ACC112 (cell line): ENCODE data around the gene CLIC3.
A peak's percentile ranks its signal among the peaks of the same experiment; 100 is the strongest.

Experiments used
- H2AFZ ChIP-seq: fragments of 200-600 bp; sonication (generic); one replicate; pipeline ENCODE4 v1.6.0; 2017; ENCODE audit warnings: antibody characterized with exemption, low read length; ENCODE audit not compliant: unreplicated experiment
- H3K27ac ChIP-seq: fragments of 200-600 bp; sonication (generic); 2 replicates; pipeline ENCODE4 v1.5.1; 2014; ENCODE audit warnings: low read depth, mild to moderate bottlenecking, antibody characterized with exemption, low read length, moderate library complexity
- H3K27me3 ChIP-seq: fragments of 200-600 bp; sonication (generic); 2 replicates; pipeline ENCODE4 v1.6.1; 2014; ENCODE audit warnings: mild to moderate bottlenecking, antibody characterized with exemption, low read length, moderate library complexity, mixed read lengths; ENCODE audit not compliant: insufficient read depth
- H3K36me3 ChIP-seq: fragments of 200-600 bp; sonication (generic); 2 replicates; pipeline ENCODE4 v1.6.1; 2016; ENCODE audit warnings: mild to moderate bottlenecking, antibody characterized with exemption, low read length, moderate library complexity, mixed read lengths; ENCODE audit not compliant: insufficient read depth
- H3K4me1 ChIP-seq: fragments of 200-600 bp; sonication (generic); one replicate; pipeline ENCODE4 v1.6.1; 2016; ENCODE audit warnings: low read length, mixed read lengths; ENCODE audit not compliant: insufficient read depth, unreplicated experiment, control insufficient read depth
- H3K4me3 ChIP-seq: fragments of 200-600 bp; sonication (generic); 2 replicates; pipeline ENCODE4 v1.5.1; 2014; ENCODE audit warnings: mild to moderate bottlenecking, low read depth, low read length
- H3K79me2 ChIP-seq: fragments of 200-600 bp; sonication (generic); one replicate; pipeline ENCODE4 v1.6.0; 2016; ENCODE audit warnings: low read length; ENCODE audit not compliant: control insufficient read depth, unreplicated experiment, insufficient read depth

Gene CLIC3

DNA sequence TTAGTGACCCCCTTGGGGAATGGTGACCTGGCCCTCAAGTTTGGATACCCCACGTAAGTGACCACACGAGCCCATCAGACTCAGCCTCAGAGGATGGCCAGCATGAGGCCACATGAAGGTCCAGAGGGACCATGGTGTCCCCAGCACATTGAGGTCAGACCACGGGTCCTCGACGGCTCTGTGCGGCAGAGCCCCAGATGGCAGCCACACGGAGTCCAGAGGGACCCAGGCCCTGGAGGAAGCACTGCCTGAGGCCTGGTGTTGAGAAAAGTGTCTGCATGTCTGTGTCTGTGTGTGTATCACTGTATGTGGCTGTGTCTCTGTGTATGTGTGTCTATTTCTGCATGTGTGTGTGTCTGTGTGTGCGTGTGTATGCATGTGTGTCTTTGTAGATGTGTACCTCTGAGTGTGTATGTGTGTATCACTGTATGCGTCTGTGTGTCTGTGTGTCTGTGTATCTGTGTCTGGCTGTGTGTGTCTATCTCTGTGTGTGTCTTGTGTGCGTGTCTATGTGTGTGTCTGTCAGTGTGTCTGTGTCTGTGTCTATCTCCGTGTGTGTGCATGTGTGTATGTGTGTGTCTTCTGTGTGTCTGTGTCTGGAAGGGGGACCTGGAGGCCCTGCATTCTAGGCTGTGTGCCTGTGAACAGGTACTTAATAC, 12.6 kb downstream of the CLIC3 start:
- Histone ChIP-seq H3K36me3 (no peaks in the 10 kb centered on the region), H2AFZ (no peak overlapping the region), H3K79me2 (no peaks in the 10 kb centered on the region), H3K4me1 (no peaks in the 10 kb centered on the region), H3K27me3 (peaks cover 27% of the 10 kb centered on the region), H3K27ac (no peak overlapping the region), H3K4me3 (no peak overlapping the region)

DNA sequence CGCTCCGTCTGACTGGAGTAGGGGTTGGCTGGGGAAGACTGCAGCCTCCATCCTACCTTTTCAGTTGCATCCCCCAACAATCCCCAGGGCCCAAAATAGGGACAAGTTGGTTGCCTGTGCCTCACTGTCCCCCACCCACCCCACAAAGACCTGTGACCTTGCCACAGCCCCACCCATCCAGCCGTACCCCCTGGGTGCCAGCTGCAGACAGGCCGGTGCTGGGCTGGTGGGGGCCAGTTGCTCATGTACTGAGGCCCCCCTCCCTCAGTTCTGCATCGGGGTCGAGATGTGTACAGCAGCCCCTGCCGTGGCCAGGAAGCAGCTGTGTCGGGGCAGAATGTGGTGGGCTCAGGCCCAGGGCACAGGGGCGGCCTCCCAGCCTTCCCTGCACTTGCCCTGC, 13.2 kb downstream of the CLIC3 start:
- no peaks in the 10 kb centered on the region for H3K36me3 ChIP-seq
- H3K79me2 ChIP-seq = no peaks in the 10 kb centered on the region
- peaks cover 27% of the 10 kb centered on the region for H3K27me3 ChIP-seq
- H3K27ac ChIP-seq = no peak overlapping the region
- no peak overlapping the region for H3K4me3 ChIP-seq
- no peaks in the 10 kb centered on the region for H3K4me1 ChIP-seq
- no peak overlapping the region for H2AFZ ChIP-seq

DNA sequence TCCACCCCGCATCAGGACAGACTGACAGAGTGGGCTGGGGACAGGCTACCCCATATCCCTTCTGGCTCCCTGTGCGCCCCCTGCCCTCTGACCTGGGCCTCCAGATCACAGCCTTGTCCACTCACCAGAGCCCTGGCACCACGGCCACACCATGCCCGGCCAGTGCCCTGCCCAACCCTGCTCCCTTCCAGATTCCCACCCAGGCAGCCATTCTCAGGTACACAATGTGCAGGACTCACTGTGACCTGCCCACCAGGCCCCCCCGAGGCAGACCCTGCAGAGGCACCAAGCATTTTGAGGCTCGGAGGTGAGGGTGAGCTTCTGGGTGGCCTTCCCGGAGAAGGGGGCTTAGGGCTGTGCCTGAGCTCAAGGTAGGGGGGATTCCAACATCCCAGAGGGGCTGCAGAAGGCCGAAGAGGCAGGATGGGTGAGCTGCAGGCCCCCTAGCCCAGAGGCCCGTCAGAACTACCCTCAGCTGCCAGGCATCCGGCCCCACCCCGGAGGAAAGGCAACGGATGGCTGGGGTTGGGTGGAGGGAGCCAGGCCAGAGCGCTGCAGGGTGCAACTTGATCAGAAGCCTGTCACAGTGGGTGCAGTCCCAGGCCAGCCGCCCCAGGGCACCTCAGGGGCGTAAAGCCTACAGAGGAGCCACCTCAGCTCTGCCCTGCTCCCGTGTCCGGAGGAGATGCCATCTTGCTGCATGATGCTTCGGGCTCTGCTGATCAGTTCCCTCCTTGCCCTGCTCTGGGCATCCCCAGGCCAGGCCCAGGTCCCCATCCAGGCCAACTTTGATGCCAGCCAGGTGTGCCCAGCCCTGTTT, 13.9 kb downstream of the CLIC3 start, which contains the start of gene LCNL1:
Gene LCNL1, plus strand, starts transcription at position 762 of the 820 bp plus-strand sequence. CDS start 594 bp downstream, outside the sequence.
- Histone ChIP-seq H3K36me3 (no peaks in the 10 kb centered on the region), H3K4me3 (no peak within 1 kb of the TSS), H3K27me3 (peaks cover 27% of the 10 kb centered on the region), H3K4me1 (no peaks in the 10 kb centered on the region), H2AFZ (no peak within 1 kb of the TSS), H3K79me2 (no peaks in the 10 kb centered on the region), H3K27ac (no peak within 1 kb of the TSS)

DNA sequence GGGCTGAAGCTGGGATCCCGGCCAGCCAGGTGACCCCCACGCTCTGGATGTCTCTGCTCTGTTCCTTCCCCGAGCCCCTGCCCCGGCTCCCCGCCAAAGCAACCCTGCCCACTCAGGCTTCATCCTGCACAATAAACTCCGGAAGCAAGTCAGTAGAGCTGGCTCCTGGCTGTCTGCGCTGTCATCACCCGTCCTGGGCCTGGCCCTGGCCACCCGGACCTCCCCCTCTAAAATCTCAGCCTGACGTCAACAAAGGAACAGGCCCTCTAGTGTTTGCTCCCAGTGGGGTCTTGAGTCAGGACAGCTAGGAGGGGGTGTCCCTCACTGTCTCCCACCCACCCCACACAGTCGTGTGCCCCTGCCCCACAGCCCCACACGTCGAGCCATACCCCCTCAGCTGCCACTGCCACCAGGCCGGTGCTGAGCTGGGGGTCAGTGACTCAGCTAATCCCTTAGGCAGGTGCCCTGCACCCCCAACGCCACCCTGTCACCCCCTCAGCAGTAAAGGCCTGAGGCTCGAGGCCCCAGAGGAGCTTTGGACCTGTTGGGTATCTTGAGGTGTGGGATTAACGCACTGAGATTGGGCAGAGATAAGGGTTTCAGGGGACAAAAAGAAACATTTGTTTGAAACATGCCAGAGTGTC, 14.7 kb downstream of the CLIC3 start:
- H3K4me3 ChIP-seq = no peak overlapping the region
- H3K4me1 ChIP-seq = no peaks in the 10 kb centered on the region
- H3K27ac ChIP-seq = no peak overlapping the region

DNA sequence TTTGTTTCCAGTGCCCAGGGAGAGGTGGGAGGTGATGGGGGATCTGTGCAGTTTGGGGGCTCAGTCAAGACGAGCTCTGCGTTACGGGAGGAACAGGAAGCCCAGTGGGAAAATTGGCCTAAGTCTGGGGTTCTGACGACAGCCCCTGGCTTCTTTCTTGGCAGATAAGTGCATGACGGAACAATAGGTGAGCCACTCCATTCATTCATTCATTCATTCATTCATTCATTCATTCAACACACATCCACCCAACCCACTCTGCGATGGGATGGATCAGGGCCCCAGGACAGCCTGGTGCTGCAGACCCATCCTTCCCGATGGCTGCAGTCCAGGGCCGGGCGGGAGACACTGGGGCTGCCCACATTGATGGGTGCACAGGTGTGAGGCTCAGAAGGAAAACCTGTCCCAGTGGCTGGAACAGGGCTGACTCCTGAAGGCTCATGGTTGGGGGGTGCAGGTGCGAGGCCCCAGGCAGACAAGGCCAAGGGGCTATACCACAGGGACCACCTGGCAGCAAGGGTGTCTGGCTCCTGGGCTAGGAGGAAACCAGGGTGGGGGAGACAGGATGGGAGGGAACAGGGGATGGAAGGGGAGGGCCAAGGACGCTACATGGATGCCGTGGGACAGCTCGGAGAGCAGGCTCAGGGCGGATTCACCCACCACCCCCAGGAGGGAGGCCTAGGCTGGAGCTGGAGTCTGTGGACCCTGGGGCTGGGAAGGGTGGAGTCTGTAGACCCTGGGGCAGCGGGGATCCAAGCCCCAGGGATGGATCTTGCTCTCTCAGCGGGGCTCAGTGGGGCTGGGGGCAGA, 15.5 kb downstream of the CLIC3 start:
- Histone ChIP-seq H3K36me3 (no peaks in the 10 kb centered on the region), H2AFZ (no peak overlapping the region), H3K27me3 (peaks cover 23% of the 10 kb centered on the region), H3K4me3 (no peak overlapping the region), H3K79me2 (no peaks in the 10 kb centered on the region), H3K4me1 (no peaks in the 10 kb centered on the region), H3K27ac (no peak overlapping the region)

More for the DNA sequence above, 14.7 kb downstream of the CLIC3 start:
- Histone ChIP-seq H3K27me3 (peaks cover 27% of the 10 kb centered on the region), H3K79me2 (no peaks in the 10 kb centered on the region), H3K36me3 (no peaks in the 10 kb centered on the region), H2AFZ (no peak overlapping the region)

DNA sequence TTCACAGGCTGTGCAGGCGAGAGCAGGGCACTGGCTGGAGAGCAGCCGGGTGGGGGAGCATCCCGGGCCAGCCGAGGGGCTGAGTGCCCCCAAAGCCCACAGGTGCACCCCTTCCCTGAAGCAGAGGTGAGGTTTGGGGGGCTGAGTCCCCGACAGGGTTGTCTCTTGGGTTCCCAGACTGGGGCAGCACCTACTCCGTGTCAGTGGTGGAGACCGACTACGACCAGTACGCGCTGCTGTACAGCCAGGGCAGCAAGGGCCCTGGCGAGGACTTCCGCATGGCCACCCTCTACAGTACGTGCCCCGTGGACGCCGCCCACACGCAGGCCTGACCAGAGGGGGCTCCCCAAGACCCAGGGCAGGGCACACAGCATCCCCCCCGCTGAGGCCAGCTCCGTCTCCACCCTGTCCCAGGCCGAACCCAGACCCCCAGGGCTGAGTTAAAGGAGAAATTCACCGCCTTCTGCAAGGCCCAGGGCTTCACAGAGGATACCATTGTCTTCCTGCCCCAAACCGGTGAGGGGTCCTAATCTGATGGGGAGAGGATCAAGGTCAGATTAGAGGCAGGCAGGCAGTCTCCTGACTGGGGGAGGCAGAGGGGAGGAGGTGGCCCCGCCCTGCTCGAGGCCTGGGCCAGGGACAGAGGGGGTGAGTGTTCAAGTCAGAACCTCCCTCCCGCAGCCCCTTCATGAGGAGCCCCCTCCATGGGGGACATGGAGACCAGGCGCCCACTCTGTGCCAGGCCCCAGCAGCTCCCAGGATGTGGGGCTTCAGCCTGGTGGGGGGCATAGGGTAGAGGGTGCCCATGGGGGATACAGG, 16.4 kb downstream of the CLIC3 start:
- Histone ChIP-seq H3K79me2 (no peaks in the 10 kb centered on the region), H2AFZ (no peak overlapping the region), H3K27me3 (peaks cover 15% of the 10 kb centered on the region), H3K4me1 (no peaks in the 10 kb centered on the region), H3K4me3 (no peak overlapping the region), H3K27ac (no peak overlapping the region), H3K36me3 (no peaks in the 10 kb centered on the region)

DNA sequence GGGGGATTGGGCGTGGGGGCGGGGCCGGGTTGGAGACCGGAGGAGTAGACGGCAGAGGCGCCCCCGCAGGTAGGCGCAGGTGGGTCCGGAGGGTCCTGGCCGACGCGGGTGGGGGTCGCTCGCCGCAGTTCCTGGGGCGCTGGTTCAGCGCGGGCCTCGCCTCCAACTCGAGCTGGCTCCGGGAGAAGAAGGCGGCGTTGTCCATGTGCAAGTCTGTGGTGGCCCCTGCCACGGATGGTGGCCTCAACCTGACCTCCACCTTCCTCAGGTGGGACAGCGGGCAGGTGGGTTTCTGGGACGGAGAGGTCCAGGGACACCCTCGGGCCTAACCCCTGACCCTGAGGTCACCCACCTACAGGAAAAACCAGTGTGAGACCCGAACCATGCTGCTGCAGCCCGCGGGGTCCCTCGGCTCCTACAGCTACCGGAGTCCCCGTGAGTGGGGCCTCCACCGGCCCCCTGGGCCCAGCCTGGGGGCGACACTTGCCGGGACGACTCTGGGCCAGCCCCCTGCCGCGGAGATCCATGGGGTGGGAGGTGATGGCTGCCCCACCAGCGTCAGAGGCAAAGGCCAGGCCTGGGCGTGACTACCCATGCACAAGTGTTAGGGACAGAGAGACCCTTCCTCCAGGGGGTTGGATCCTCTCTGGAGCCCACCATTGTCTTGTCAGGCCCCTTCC, 17.4 kb downstream of the CLIC3 start:
- 0 out of 2 replicates have a peak, but pooled peaks cover 5% of the 10 kb centered on the region for H3K27me3 ChIP-seq
- H3K27ac ChIP-seq = no peak overlapping the region
- H2AFZ ChIP-seq = no peak overlapping the region
- H3K4me3 ChIP-seq = no peak overlapping the region
- H3K4me1 ChIP-seq = no peaks in the 10 kb centered on the region
- H3K36me3 ChIP-seq = no peaks in the 10 kb centered on the region
- H3K79me2 ChIP-seq = no peaks in the 10 kb centered on the region

DNA sequence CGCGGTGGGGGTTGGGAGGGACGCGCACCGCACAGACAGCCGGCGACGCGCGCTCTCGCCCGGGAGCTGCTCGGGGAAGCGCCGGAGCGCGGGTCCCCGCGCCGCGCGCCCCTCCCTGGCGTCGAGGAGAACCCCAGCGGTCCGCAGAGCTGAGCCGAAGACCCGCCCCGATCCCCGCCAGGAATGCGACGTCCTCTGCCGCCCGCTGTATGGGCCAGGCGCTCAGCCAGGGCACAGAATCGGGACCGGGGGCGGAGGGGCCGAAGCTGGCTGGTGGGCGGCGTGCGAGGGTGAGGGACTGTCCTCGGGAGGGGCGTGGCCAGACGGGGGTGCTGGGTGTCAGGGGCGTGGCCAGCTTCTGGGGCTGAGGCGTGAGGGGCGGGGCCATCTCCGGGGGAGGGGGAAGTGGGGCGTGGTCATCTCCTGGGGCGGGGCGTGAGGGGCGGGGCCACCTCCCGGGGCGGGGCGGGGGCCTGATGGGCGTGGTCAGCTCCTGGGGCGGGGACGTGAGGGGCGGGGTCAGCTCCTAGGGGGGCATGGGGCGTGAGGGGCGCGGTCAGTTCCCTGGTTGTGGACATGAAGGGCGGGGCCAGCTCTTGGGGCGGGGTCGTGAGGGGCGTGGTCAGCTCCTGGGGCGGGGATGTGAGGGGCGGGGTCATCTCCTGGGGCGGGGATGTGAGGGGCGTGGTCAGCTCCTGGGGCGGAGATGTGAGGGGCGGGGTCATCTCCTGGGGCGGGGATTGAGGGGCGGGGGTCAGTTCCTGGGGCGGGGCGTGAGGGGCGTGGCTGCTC, 18.1 kb downstream of the CLIC3 start:
- Histone ChIP-seq H2AFZ (peak overlapping the region; percentile 89), H3K4me3 (peak overlapping the region; percentile 74), H3K79me2 (no peaks in the 10 kb centered on the region), H3K36me3 (no peaks in the 10 kb centered on the region), H3K4me1 (no peaks in the 10 kb centered on the region), H3K27ac (no peak overlapping the region), H3K27me3 (no peaks in the 10 kb centered on the region)

DNA sequence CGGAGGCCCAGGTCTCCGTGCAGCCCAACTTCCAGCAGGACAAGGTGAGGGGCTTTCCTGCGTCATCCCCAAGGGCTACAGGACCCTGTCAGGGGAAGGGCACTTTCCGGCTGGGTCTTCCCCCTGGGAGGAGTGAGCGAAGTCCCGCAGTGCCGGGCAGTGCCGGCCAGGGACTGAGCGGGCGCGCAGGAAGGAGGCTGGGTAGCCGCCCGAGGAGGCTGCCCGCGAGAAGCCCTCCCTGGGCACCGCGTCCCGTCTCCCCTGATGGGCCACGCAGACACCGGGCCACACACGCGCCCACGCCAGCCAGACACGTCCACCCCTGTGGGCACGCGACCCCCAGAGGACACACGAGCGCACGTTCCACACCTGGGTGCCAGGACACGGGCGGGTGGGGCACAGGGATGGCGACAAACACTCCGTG, 18.7 kb downstream of the CLIC3 start:
- no peak overlapping the region for H3K27ac ChIP-seq
- no peaks in the 10 kb centered on the region for H3K79me2 ChIP-seq
- H3K27me3 ChIP-seq = no peaks in the 10 kb centered on the region
- H3K4me1 ChIP-seq = no peaks in the 10 kb centered on the region
- peak overlapping the region; percentile 74 for H3K4me3 ChIP-seq
- peak overlapping the region; percentile 89 for H2AFZ ChIP-seq
- no peaks in the 10 kb centered on the region for H3K36me3 ChIP-seq
